ENCODE results near the gene ZNF74.

The ZNF74 gene

DNA sequence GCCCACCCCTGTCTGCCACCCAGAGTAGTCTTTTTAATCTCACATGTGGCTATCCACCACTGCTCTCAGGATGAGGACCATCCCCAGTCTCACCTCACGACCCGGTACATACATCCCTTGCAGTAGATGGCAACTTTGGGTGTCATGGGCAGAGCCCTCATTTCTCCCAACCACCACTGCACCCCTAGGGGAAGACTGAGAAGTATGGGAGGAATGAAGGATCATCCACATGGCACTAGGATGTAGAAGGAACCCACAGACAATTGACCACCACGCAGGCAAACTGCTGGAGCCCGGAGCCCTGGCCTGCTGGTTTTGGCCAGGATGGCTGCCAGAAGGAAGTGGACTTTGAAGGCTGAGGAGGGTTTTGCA lies 45.6 kb downstream of the ZNF74 start:
- ATAC-seq: no peak
- TF ChIP-seq BACH2 (CRISPR knock-in tag; IDR thresholded peaks at IDR 0.05; ENCODE audit: borderline replicate concordance) (no peak), ESRRG (CRISPR knock-in tag; IDR thresholded peaks at IDR 0.05) (no peak), ISL1 (CRISPR knock-in tag; IDR thresholded peaks at IDR 0.05) (no peak), PPARA (CRISPR knock-in tag; IDR thresholded peaks at IDR 0.05; ENCODE audit: borderline replicate concordance) (no peak), ZC3H10 (CRISPR knock-in tag; IDR thresholded peaks at IDR 0.05) (no peak), ZNF565 (CRISPR knock-in tag; conservative IDR thresholded peaks at IDR 0.05; ENCODE audit: low read depth) (no peak), TCF4 (CRISPR knock-in tag; IDR thresholded peaks at IDR 0.05; ENCODE audit: borderline replicate concordance) (no peak), TOX (CRISPR knock-in tag; IDR thresholded peaks at IDR 0.05; ENCODE audit: borderline replicate concordance) (no peak), SNAI2 (CRISPR knock-in tag; IDR thresholded peaks at IDR 0.05) (no peak), ZNF8 (CRISPR knock-in tag; IDR thresholded peaks at IDR 0.05) (no peak)
- TF ChIP-seq, protein P1, sequence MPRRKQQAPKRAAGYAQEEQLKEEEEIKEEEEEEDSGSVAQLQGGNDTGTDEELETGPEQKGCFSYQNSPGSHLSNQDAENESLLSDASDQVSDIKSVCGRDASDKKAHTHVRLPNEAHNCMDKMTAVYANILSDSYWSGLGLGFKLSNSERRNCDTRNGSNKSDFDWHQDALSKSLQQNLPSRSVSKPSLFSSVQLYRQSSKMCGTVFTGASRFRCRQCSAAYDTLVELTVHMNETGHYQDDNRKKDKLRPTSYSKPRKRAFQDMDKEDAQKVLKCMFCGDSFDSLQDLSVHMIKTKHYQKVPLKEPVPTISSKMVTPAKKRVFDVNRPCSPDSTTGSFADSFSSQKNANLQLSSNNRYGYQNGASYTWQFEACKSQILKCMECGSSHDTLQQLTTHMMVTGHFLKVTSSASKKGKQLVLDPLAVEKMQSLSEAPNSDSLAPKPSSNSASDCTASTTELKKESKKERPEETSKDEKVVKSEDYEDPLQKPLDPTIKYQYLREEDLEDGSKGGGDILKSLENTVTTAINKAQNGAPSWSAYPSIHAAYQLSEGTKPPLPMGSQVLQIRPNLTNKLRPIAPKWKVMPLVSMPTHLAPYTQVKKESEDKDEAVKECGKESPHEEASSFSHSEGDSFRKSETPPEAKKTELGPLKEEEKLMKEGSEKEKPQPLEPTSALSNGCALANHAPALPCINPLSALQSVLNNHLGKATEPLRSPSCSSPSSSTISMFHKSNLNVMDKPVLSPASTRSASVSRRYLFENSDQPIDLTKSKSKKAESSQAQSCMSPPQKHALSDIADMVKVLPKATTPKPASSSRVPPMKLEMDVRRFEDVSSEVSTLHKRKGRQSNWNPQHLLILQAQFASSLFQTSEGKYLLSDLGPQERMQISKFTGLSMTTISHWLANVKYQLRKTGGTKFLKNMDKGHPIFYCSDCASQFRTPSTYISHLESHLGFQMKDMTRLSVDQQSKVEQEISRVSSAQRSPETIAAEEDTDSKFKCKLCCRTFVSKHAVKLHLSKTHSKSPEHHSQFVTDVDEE (CRISPR knock-in tag; IDR thresholded peaks at IDR 0.05): no peak
- TF ChIP-seq, protein P2, sequence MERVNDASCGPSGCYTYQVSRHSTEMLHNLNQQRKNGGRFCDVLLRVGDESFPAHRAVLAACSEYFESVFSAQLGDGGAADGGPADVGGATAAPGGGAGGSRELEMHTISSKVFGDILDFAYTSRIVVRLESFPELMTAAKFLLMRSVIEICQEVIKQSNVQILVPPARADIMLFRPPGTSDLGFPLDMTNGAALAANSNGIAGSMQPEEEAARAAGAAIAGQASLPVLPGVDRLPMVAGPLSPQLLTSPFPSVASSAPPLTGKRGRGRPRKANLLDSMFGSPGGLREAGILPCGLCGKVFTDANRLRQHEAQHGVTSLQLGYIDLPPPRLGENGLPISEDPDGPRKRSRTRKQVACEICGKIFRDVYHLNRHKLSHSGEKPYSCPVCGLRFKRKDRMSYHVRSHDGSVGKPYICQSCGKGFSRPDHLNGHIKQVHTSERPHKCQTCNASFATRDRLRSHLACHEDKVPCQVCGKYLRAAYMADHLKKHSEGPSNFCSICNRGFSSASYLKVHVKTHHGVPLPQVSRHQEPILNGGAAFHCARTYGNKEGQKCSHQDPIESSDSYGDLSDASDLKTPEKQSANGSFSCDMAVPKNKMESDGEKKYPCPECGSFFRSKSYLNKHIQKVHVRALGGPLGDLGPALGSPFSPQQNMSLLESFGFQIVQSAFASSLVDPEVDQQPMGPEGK (CRISPR knock-in tag; IDR thresholded peaks at IDR 0.05; ENCODE audit: borderline replicate concordance): no peak
- TF ChIP-seq, protein P3, sequence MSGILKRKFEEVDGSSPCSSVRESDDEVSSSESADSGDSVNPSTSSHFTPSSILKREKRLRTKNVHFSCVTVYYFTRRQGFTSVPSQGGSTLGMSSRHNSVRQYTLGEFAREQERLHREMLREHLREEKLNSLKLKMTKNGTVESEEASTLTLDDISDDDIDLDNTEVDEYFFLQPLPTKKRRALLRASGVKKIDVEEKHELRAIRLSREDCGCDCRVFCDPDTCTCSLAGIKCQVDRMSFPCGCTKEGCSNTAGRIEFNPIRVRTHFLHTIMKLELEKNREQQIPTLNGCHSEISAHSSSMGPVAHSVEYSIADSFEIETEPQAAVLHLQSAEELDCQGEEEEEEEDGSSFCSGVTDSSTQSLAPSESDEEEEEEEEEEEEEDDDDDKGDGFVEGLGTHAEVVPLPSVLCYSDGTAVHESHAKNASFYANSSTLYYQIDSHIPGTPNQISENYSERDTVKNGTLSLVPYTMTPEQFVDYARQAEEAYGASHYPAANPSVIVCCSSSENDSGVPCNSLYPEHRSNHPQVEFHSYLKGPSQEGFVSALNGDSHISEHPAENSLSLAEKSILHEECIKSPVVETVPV (CRISPR knock-in tag; IDR thresholded peaks at IDR 0.05): no peak

DNA sequence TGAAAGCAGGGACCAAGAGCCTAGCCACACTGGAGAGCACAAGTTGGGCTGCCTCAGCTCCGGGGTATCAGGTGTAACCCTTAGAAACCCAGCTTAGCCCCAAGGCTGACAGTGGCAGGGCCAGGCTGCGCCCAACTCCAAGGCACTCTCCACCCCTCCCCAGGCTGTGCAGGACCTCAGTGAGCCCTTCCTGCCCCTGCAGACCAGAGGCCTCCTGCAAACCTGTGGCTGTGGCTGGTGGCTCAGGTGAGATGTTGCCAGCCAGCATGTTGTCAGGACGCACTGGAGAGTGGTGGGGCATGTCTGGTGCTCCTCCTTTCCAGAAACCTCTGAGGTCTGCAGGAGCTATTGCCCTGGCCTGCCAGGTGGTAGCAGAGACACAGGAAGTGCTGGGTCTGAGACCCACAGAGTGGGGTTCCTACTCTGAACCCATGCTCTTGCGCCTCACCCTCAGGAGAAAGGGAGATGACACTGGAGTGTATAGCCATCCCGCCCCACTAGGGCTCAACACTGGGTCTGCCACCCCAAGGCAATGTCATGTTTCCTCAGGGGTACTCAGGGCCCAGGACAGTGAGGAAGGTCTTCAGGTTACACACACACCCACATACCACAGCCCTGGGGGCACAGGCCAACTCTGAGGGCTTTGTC lies 46.1 kb downstream of the ZNF74 start:
- no peak for ATAC-seq
- TF ChIP-seq, protein P3 (CRISPR knock-in tag; IDR thresholded peaks at IDR 0.05): no peak
- no peak for TF ChIP-seq SNAI2 (CRISPR knock-in tag; IDR thresholded peaks at IDR 0.05)
- TF ChIP-seq OSR1 (CRISPR knock-in tag; IDR thresholded peaks at IDR 0.05): no peak
- TF ChIP-seq GLIS3 (CRISPR knock-in tag; IDR thresholded peaks at IDR 0.05): no peak
- no peak for TF ChIP-seq ISL1 (CRISPR knock-in tag; IDR thresholded peaks at IDR 0.05)
- no peak for TF ChIP-seq ZC3H10 (CRISPR knock-in tag; IDR thresholded peaks at IDR 0.05)

DNA sequence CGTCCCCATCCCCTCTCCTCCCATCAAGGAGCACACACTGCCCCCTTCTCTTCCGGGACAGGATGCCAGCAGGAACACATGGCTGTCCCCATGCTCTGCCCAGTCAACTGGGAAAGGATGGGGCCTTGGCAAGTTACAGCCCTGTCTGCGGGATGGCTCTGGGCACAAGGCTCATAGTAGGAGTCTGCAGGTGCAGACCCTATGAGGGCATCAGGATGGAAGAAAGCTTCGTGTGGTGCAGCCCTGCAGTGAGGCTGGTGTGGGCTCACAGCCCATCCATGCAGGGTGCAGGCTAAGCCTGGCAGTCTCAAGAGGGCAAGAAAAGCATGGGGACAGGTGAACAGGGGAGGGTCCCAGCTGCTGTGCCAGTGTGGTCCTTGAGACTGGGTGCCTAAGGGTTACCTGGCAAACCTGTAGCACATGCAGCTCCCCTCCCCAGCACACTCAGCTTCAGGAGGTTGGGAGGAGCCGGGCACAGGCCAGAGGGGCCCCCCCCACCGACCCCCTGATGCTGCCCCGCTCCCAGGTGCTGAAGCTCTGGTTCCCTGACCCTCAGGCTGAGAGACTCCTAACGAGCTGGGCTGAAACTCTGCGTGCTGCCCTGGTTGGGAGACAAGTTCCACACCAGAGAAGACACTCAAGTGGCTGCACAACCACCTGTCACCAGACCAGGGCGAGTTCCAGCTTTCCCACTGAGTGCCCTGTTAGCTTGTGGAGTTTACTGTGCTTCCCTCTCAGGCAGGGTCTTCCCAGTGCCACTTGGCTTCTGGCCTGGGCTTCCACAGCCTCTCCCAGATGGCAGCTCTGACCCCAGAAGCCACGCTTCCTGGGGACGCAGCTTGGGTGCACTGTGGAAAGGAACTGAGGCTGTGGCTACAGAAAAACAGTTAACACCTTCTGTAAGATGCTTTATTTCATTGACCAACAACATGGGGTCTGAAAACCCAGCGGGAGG lies 47.0 kb downstream of the ZNF74 start:
- no peak for ATAC-seq
- no peak for TF ChIP-seq ISL1 (CRISPR knock-in tag; IDR thresholded peaks at IDR 0.05)
- TF ChIP-seq, protein P2 (CRISPR knock-in tag; IDR thresholded peaks at IDR 0.05; ENCODE audit: borderline replicate concordance): no peak
- TF ChIP-seq ZFP30 (CRISPR knock-in tag; IDR thresholded peaks at IDR 0.05): no peak
- TF ChIP-seq OSR1 (CRISPR knock-in tag; IDR thresholded peaks at IDR 0.05): no peak
- TF ChIP-seq ZFP3 (CRISPR knock-in tag; IDR thresholded peaks at IDR 0.05): no peak
- TF ChIP-seq, protein P4, sequence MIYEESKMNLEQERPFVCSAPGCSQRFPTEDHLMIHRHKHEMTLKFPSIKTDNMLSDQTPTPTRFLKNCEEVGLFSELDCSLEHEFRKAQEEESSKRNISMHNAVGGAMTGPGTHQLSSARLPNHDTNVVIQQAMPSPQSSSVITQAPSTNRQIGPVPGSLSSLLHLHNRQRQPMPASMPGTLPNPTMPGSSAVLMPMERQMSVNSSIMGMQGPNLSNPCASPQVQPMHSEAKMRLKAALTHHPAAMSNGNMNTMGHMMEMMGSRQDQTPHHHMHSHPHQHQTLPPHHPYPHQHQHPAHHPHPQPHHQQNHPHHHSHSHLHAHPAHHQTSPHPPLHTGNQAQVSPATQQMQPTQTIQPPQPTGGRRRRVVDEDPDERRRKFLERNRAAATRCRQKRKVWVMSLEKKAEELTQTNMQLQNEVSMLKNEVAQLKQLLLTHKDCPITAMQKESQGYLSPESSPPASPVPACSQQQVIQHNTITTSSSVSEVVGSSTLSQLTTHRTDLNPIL (CRISPR knock-in tag; IDR thresholded peaks at IDR 0.05; ENCODE audit: low read depth): no peak
- TF ChIP-seq RARB (CRISPR knock-in tag; IDR thresholded peaks at IDR 0.05): no peak
- TF ChIP-seq PPARA (CRISPR knock-in tag; IDR thresholded peaks at IDR 0.05; ENCODE audit: borderline replicate concordance): no peak
- TF ChIP-seq CSDC2 (CRISPR knock-in tag; IDR thresholded peaks at IDR 0.05): no peak
- TF ChIP-seq ZNF8 (CRISPR knock-in tag; IDR thresholded peaks at IDR 0.05): no peak
- TF ChIP-seq SNAI2 (CRISPR knock-in tag; IDR thresholded peaks at IDR 0.05): no peak
- TF ChIP-seq, protein P1 (CRISPR knock-in tag; IDR thresholded peaks at IDR 0.05): no peak
